CD4-positive, CD25-positive, alpha-beta regulatory T cell (primary cell): ENCODE measurements around the gene MYO1E. TPM values are rescaled to one million over a fixed set of nuclear protein-coding genes. Genes with fewer than 3 reads are reported as not detected.
A peak's percentile ranks its signal among the peaks of the same experiment; 100 is the strongest.

ENCODE experiments used
- ATAC-seq, 2 donors: fragments of 150-1000 bp; cut with Tn5 transposase; one replicate each; pipeline ENCODE4 v1.10.0; 2021; ENCODE audit warnings: low read depth in 2 of 2, moderate number of reproducible peaks in 2 of 2, moderate library complexity in 1 of 2
- DNase-seq, 3 donors: peaks; one replicate each; pipeline versions ENCODE4 v3.0.0 to v3.0.0-alpha.2; 2012 to 2022; ENCODE audit warnings: mixed read lengths in 1 of 3
- H3K27ac ChIP-seq: one replicate; pipeline ENCODE4 v1.7.0; 2013; ENCODE audit warnings: mild to moderate bottlenecking, low read length; ENCODE audit not compliant: insufficient read depth, poor library complexity, severe bottlenecking
- H3K27me3 ChIP-seq: one replicate; pipeline ENCODE4 v1.7.0; 2013; ENCODE audit warnings: low read length; ENCODE audit not compliant: control insufficient read depth, insufficient read depth
- H3K36me3 ChIP-seq: one replicate; pipeline ENCODE4 v1.7.0; 2013; ENCODE audit warnings: mild to moderate bottlenecking, low read length, moderate library complexity; ENCODE audit not compliant: control insufficient read depth, insufficient read depth
- H3K4me1 ChIP-seq: 2 replicates; pipeline ENCODE4 v1.7.0; 2013; ENCODE audit warnings: mild to moderate bottlenecking, low read length; ENCODE audit not compliant: insufficient read depth, control insufficient read depth, poor library complexity, severe bottlenecking
- H3K4me3 ChIP-seq: one replicate; pipeline ENCODE4 v1.7.0; 2013; ENCODE audit warnings: low read depth, mild to moderate bottlenecking, low read length, moderate library complexity
- H3K9me3 ChIP-seq, 2 experiments: 1 replicate in 1 of 2; 2 replicates in 1 of 2; pipeline ENCODE4 v1.7.0; 2013; ENCODE audit warnings: low read length in 2 of 2, mild to moderate bottlenecking in 1 of 2, moderate library complexity in 1 of 2; ENCODE audit not compliant: control insufficient read depth in 2 of 2
- H3K27ac Mint-ChIP-seq, 3 donors: one replicate each; pipeline ENCODE4 v1.8.0; 2020 to 2022; ENCODE audit warnings: mild to moderate bottlenecking in 3 of 3, mixed read lengths in 3 of 3, moderate library complexity in 2 of 3
- H3K27me3 Mint-ChIP-seq: one replicate; pipeline ENCODE4 v1.8.0; 2022; ENCODE audit warnings: mild to moderate bottlenecking, mixed read lengths
- H3K36me3 Mint-ChIP-seq: one replicate; pipeline ENCODE4 v1.8.0; 2020; ENCODE audit warnings: mixed read lengths
- H3K4me1 Mint-ChIP-seq, 4 donors: one replicate each; pipeline ENCODE4 v1.8.0; 2020 to 2022; ENCODE audit warnings: mixed read lengths in 4 of 4, mild to moderate bottlenecking in 1 of 4
- H3K4me3 Mint-ChIP-seq, 4 donors: one replicate each; pipeline ENCODE4 v1.8.0; 2020 to 2022; ENCODE audit warnings: mild to moderate bottlenecking in 4 of 4, mixed read lengths in 4 of 4, moderate library complexity in 3 of 4
- H3K9me3 Mint-ChIP-seq, 7 donors: one replicate each; pipeline ENCODE4 v1.8.0; 2020 to 2022; ENCODE audit warnings: mixed read lengths in 7 of 7, mild to moderate bottlenecking in 3 of 7, moderate library complexity in 2 of 7
- polyA plus RNA-seq, 4 donors: library from polyadenylated mRNA; unstranded; fragments of 300-500 nt; fragmentation: Illumina TruSeq; gene quantifications; one replicate each; pipeline ENCODE4 v1.2.3, GENCODE V29; 2021
- total RNA-seq: library from RNA; stranded (reverse); gene quantifications from one replicate; pipeline ENCODE4 v1.2.3, GENCODE V29; 2022

MYO1E gene
- total and polyA plus RNA-seq, 5 donors from 2014 or later: 0.14 to 1.6 (median 0.75) TPM

DNA sequence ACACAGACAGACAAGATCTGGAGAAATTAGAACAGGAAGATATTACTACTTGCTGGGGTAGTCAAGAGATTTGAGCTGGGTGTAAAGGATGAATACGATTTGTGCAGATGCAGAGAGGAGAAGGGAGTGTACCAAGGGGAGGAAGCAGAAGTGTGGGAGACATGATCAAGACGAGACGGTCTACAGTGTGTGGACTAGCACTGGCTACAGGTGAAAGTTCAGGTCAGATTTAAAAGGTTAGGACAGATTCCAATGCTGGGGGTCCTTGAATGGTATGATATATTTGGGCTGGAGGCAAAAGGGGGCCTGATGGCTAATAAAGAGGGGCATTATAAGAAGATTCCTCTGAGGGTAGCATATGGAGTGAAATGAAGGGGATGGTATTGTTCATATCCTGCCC lies 154.0 kb downstream of the MYO1E start:
- no peaks in the 10 kb centered on the region for H3K4me1 Mint-ChIP-seq
- H3K9me3 ChIP-seq: no peaks in the 10 kb centered on the region
- no peaks in the 10 kb centered on the region for H3K36me3 ChIP-seq
- H3K27me3 Mint-ChIP-seq: peaks cover 11% of the 10 kb centered on the region
- H3K4me3 Mint-ChIP-seq: no peak overlapping the region
- peaks cover 0 to 3% (median 0%) of the 10 kb centered on the region in 7 donors for H3K9me3 Mint-ChIP-seq
- H3K4me1 ChIP-seq: no peaks in the 10 kb centered on the region
- no peak overlapping the region for H3K27ac Mint-ChIP-seq
- no peak overlapping the region for H3K27ac ChIP-seq
- H3K36me3 Mint-ChIP-seq: no peaks in the 10 kb centered on the region
- no peak for DNase-seq
- no peak for ATAC-seq
- H3K4me3 ChIP-seq: no peak overlapping the region
- no peaks in the 10 kb centered on the region for H3K27me3 ChIP-seq

DNA sequence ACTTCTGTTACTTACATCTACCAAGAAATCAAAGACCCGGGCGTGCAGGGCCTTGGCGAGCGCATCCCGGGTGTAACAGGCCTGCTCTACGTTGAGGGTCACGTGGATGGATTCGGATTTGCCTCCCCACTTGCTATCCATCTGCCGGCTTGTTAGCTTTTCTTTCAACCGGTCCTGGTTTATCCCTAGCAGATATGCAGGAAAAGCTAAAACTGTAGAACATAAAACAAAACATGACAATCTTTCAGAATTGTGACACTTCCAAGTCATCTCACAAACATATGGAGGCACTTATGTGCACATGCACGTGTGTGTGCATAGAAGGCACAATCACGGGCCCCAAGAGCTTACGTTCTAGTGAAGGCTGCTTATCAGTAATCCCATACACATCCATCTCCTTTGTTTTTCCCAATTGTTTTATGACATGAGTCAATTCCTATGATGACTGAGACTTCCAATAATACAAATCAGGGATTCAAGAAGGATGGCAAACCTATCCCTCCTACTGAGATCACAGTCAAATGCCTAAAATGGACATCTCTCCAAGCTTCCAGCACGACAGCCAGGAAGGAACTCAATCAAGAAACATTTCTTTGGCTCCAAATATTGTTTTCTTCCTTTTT lies 154.7 kb downstream of the MYO1E start:
- H3K36me3 ChIP-seq: no peaks in the 10 kb centered on the region
- ATAC-seq (no peak), DNase-seq (no peak)
- Mint-ChIP-seq H3K4me3 (no peak overlapping the region), H3K27ac (no peak overlapping the region), H3K36me3 (no peaks in the 10 kb centered on the region), H3K27me3 (peaks cover 11% of the 10 kb centered on the region), H3K9me3 (peaks cover 0 to 3% (median 0%) of the 10 kb centered on the region in 7 donors), H3K4me1 (no peaks in the 10 kb centered on the region)
- no peaks in the 10 kb centered on the region for H3K27me3 ChIP-seq
- H3K4me3 ChIP-seq: no peak overlapping the region
- no peaks in the 10 kb centered on the region for H3K4me1 ChIP-seq
- H3K27ac ChIP-seq: no peak overlapping the region
- H3K9me3 ChIP-seq: no peaks in the 10 kb centered on the region

DNA sequence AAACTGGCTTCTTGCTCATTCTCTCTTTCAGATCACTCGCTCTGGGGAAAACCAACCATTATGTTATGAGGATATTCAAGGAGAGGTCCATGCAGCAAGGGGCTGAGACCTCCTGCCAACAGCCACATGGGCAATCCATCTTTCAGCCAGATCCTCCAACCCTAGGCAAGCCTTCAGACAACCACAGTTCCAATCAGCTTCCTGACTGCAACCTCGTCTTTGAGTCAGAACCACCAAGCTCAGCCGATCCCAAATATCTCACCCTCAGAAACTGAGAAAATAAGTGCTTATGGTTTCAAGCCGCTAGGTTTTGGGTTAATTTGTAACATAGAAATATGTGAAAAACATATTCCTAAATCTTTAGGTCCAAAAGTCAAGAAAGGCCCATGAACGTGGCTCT lies 155.8 kb downstream of the MYO1E start:
- Histone ChIP-seq H3K4me3 (no peak overlapping the region), H3K4me1 (no peaks in the 10 kb centered on the region), H3K9me3 (no peaks in the 10 kb centered on the region), H3K36me3 (no peaks in the 10 kb centered on the region), H3K27ac (no peak overlapping the region), H3K27me3 (no peaks in the 10 kb centered on the region)
- ATAC-seq (no peak), DNase-seq (no peak)
- Mint-ChIP-seq H3K4me1 (no peaks in the 10 kb centered on the region), H3K9me3 (peaks cover 0 to 3% (median 0%) of the 10 kb centered on the region in 7 donors), H3K27ac (peak overlapping the region in 1 of 3 donors; percentile 71), H3K27me3 (peaks cover 11% of the 10 kb centered on the region), H3K4me3 (no peak overlapping the region), H3K36me3 (no peaks in the 10 kb centered on the region)

DNA sequence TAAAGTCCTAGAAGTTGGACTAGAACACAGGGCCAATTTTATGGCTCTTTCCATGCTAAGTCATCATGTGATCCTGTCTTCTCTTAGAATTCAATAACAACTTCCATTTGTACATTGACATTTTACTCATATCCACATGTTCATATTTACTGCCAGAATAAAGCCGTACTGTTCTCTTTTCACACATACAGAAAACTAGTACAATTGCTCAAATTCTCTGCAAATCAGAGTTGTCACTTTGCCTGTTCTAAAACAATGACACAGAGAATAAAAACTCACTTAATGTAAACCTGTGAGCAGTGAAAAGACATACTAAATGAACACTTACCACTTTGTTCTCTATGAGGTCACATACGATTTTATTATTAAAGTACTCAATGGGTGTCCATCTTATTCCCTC lies 162.5 kb downstream of the MYO1E start:
- H3K4me3 ChIP-seq: no peak overlapping the region
- Mint-ChIP-seq H3K9me3 (peaks cover 0 to 2% (median 0%) of the 10 kb centered on the region in 7 donors), H3K36me3 (no peaks in the 10 kb centered on the region), H3K4me3 (no peak overlapping the region), H3K27ac (no peak overlapping the region), H3K4me1 (no peaks in the 10 kb centered on the region), H3K27me3 (no peaks in the 10 kb centered on the region)
- H3K27me3 ChIP-seq: no peaks in the 10 kb centered on the region
- H3K27ac ChIP-seq: no peak overlapping the region
- ATAC-seq (no peak), DNase-seq (no peak)
- H3K9me3 ChIP-seq: no peaks in the 10 kb centered on the region
- no peaks in the 10 kb centered on the region for H3K4me1 ChIP-seq
- no peaks in the 10 kb centered on the region for H3K36me3 ChIP-seq

DNA sequence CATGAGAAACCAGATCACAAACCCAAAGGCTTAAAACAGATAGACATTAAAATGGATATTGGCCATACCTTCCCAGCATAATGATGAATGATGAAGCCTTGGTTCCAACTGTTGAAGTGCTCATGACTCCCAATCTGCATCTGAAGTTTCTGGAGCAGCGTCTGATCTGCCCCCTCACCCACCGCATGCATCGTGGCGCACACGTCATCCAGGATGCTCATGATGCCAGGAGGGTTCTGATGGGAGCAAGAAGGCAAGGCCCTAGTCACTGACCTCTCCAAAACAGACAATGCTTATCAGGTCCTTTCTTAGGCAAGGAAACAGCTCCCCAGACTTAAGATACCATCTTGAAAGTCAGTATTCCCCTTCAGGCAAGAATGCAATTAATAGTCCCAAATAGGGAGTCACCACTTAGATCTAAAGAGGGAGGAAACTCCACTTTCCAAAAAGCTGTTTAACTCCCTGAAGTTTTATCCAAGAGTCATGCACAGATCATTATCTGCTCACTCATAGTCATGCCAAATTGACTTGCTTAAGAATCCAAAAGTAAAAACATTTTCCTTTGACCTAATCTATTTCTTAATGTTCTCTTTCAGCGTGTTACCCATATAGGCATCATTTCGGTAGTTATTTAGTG lies 163.9 kb downstream of the MYO1E start:
- Mint-ChIP-seq H3K27me3 (no peaks in the 10 kb centered on the region), H3K4me3 (no peak overlapping the region), H3K36me3 (no peaks in the 10 kb centered on the region), H3K9me3 (peaks cover 0 to 2% (median 0%) of the 10 kb centered on the region in 7 donors), H3K27ac (no peak overlapping the region), H3K4me1 (no peaks in the 10 kb centered on the region)
- H3K9me3 ChIP-seq: no peaks in the 10 kb centered on the region
- no peak overlapping the region for H3K27ac ChIP-seq
- no peak for DNase-seq
- ATAC-seq: no peak
- H3K27me3 ChIP-seq: no peaks in the 10 kb centered on the region
- H3K4me1 ChIP-seq: no peaks in the 10 kb centered on the region
- H3K36me3 ChIP-seq: no peaks in the 10 kb centered on the region
- H3K4me3 ChIP-seq: no peak overlapping the region

GRCh38 chr15:59206623-59207183 lies 166.0 kb downstream of the MYO1E start, which contains the start of gene LDHAL6B:
Gene LDHAL6B (plus strand): TSS chr15:59206843. CDS start chr15:59206941, 98 bp downstream.
- DNase-seq (no peak), ATAC-seq (no peak)
- Mint-ChIP-seq H3K27ac (no peak within 1 kb of the TSS), H3K27me3 (no peaks in the 10 kb centered on the region), H3K36me3 (no peaks in the 10 kb centered on the region), H3K9me3 (peaks cover 0 to 2% (median 0%) of the 10 kb centered on the region in 7 donors), H3K4me1 (no peaks in the 10 kb centered on the region), H3K4me3 (no peak within 1 kb of the TSS)
- Histone ChIP-seq H3K9me3 (no peaks in the 10 kb centered on the region), H3K27me3 (no peaks in the 10 kb centered on the region), H3K4me1 (no peaks in the 10 kb centered on the region), H3K27ac (no peak within 1 kb of the TSS), H3K36me3 (no peaks in the 10 kb centered on the region), H3K4me3 (no peak within 1 kb of the TSS)

- no peak overlapping the region for H3K27ac ChIP-seq
- no peaks in the 10 kb centered on the region for H3K27me3 ChIP-seq
- H3K4me1 ChIP-seq: no peaks in the 10 kb centered on the region
- H3K27me3 Mint-ChIP-seq: no peaks in the 10 kb centered on the region
- H3K36me3 ChIP-seq: no peaks in the 10 kb centered on the region
- no peak overlapping the region for H3K4me3 ChIP-seq
- DNase-seq: no peak
- H3K9me3 Mint-ChIP-seq: no peaks in the 10 kb centered on the region
- H3K4me3 Mint-ChIP-seq: no peak overlapping the region
- H3K36me3 Mint-ChIP-seq: no peaks in the 10 kb centered on the region
- no peaks in the 10 kb centered on the region for H3K9me3 ChIP-seq
- no peak overlapping the region for H3K27ac Mint-ChIP-seq
- no peak for ATAC-seq
- no peaks in the 10 kb centered on the region for H3K4me1 Mint-ChIP-seq
These were observed 166.6 kb downstream of the MYO1E start for GRCh38 chr15:59205839-59206622.
